Effector memory CD8-positive, alpha-beta T cell (primary cell): ENCODE data around the gene TPM1.

ENCODE experiments used
- ATAC-seq: fragments of 150-1000 bp; cut with Tn5 transposase; replicated peaks from 2 replicates; pipeline ENCODE4 v1.10.0; 2021; ENCODE audit warnings: mild to moderate bottlenecking, moderate library complexity
- DNase-seq, 3 experiments: peaks; one replicate each; pipeline ENCODE4 v3.0.0; 2021
- H3K27ac Mint-ChIP-seq, 2 donors: one replicate each; pipeline ENCODE4 v1.8.0; 2022; ENCODE audit warnings: mild to moderate bottlenecking in 2 of 2, mixed read lengths in 2 of 2, moderate library complexity in 2 of 2
- H3K27me3 Mint-ChIP-seq, 2 donors: one replicate each; pipeline ENCODE4 v1.8.0; 2022; ENCODE audit warnings: mixed read lengths in 2 of 2
- H3K36me3 Mint-ChIP-seq: one replicate; pipeline ENCODE4 v1.8.0; 2022; ENCODE audit warnings: mild to moderate bottlenecking, moderate library complexity, mixed read lengths; ENCODE audit not compliant: insufficient read depth
- H3K4me1 Mint-ChIP-seq, 2 donors: one replicate each; pipeline ENCODE4 v1.8.0; 2022; ENCODE audit warnings: low read depth in 2 of 2, mixed read lengths in 2 of 2
- H3K4me3 Mint-ChIP-seq, 2 donors: one replicate each; pipeline ENCODE4 v1.8.0; 2022; ENCODE audit warnings: mild to moderate bottlenecking in 2 of 2, mixed read lengths in 2 of 2, moderate library complexity in 2 of 2
- H3K9me3 Mint-ChIP-seq, 2 donors: one replicate each; pipeline ENCODE4 v1.8.0; 2022; ENCODE audit warnings: mixed read lengths in 2 of 2

Gene TPM1

DNA sequence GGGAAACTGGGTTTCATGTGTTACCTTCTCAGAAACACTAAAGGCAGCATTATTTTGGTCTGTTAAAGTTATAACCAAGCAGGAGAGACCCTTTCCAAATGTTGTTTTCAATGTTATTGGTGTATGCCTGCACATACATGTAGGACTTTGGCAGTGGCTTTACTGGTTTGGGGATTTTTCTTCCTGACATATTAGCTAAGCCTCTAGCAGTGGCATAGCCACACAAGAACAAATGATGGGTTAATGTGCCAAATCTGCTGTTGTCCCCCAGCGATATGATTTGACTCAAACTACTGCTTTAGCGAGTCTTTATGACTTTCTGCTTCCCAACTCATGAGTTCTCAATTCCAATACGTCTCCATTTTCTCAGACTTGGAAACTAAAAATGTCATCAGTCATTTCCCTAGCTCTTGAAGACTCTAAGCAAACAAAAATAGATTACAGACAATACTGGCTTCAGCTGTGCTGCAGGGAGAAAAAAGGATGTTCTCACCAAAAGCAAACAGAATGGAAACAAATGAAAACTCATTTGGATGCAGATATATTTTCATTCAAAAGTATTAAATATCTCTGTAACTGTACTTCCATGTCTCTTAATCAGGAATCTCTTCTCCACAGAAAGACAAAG is 29.6 kb downstream of the TPM1 start:
- Mint-ChIP-seq H3K9me3 (no peaks in the 10 kb centered on the region), H3K4me3 (no peak overlapping the region), H3K27ac (no peak overlapping the region), H3K27me3 (no peaks in the 10 kb centered on the region), H3K36me3 (peaks cover 7% of the 10 kb centered on the region), H3K4me1 (peaks cover 4 to 5% of the 10 kb centered on the region in 2 donors)
- DNase-seq (no peak), ATAC-seq (no peak)

DNA sequence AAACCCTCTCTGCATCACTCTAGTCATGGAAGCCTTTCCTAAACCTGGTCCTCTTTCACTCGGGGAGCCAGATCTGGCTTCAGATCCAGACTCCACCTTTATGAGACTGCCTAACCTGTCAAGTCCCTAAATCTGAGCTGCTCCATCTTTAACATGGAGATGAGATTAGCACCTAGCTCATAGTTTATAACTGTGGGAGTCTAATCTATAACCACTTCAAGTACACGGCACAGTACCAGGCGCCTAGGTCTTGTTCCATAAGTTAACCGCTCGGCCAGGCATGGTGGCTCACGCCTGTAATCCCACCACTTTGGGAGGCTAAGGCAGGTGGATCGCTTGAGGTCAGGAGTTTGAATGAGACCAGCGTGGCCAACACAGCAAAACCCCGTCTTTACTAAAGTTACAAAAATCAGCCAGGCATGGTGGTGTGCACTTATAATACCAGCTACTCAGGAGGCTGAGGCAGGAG is 30.3 kb downstream of the TPM1 start:
- Mint-ChIP-seq H3K9me3 (no peaks in the 10 kb centered on the region), H3K4me3 (no peak overlapping the region), H3K36me3 (peaks cover 7% of the 10 kb centered on the region), H3K4me1 (peaks cover 4 to 5% of the 10 kb centered on the region in 2 donors), H3K27ac (no peak overlapping the region), H3K27me3 (no peaks in the 10 kb centered on the region)
- DNase-seq (no peak), ATAC-seq (no peak)

GRCh38 chr15:63073497-63074172 is 31.1 kb downstream of the TPM1 start:
- Mint-ChIP-seq H3K27ac (no peak overlapping the region), H3K4me3 (no peak overlapping the region), H3K9me3 (no peaks in the 10 kb centered on the region), H3K27me3 (peaks cover 0 to under 1% of the 10 kb centered on the region in 2 donors), H3K4me1 (peaks cover 4 to 5% of the 10 kb centered on the region in 2 donors), H3K36me3 (peaks cover 5% of the 10 kb centered on the region)
- DNase-seq (no peak), ATAC-seq (no peak)

DNA sequence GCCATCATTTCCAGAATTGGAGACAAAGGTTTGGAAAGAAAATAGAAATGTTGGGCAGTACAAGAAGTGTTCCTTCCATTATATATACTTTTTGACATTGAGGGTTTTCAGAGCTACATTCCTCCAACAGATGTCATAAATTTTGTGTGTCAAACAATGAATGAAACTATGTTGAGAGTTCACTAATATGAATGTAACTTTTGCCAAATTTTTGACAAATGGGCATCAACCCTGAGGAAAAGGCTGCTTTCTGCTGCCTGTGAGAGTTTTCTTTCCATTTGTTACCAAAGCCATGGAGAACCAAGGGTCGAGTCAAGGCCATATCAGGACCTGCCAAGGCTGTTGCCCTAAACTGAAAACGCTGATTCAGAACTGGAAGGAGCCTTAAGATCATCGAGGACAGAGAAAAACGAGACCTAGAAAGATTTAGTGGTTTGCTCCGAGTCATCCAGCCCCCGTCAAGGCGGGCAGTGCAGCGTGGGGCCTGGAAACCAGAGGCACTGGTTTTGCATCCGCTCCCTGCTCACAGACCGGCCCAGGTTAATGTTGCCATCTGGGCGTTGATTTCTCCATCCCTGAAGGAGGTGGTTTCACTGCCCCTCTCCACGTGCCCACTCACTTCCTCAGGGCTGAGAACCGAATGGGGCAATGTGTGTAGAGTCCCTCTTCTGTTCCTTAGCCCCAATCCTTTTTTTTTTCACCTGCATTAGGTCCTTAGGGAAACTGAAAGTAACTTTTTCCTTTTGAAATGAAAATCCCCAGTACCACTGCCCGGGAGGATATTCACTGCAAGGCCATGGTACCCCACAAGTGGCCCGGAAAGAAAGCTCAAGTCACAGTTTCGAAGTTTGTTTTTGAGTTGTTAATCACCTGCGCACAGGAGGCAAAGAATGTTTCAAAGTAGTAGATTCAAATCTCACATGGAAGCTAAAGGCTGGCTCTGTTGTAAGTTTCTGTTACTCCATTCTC is 32.8 kb downstream of the TPM1 start:
- H3K36me3 Mint-ChIP-seq: peaks cover 5% of the 10 kb centered on the region
- no peaks in the 10 kb centered on the region for H3K9me3 Mint-ChIP-seq
- DNase-seq (no peak), ATAC-seq (no peak)
- H3K4me1 Mint-ChIP-seq: peaks cover 4 to 5% of the 10 kb centered on the region in 2 donors
- peak overlapping the region in 1 of 2 donors; percentile 35 for H3K27ac Mint-ChIP-seq
- H3K4me3 Mint-ChIP-seq: no peak overlapping the region
- peaks cover 10 to 17% of the 10 kb centered on the region in 2 donors for H3K27me3 Mint-ChIP-seq

- Mint-ChIP-seq H3K4me3 (no peak overlapping the region), H3K27ac (no peak overlapping the region), H3K36me3 (peaks cover 2% of the 10 kb centered on the region), H3K9me3 (no peaks in the 10 kb centered on the region), H3K27me3 (peaks cover 17 to 25% of the 10 kb centered on the region in 2 donors), H3K4me1 (peaks cover 4 to 5% of the 10 kb centered on the region in 2 donors)
- ATAC-seq: no peak
- no peak for DNase-seq
These were observed 33.6 kb downstream of the TPM1 start for GRCh38 chr15:63075984-63076713.

- Mint-ChIP-seq H3K27me3 (peaks cover 21 to 31% of the 10 kb centered on the region in 2 donors), H3K4me1 (peaks cover 4 to 5% of the 10 kb centered on the region in 2 donors), H3K27ac (no peak overlapping the region), H3K36me3 (peaks cover 2% of the 10 kb centered on the region), H3K4me3 (no peak overlapping the region), H3K9me3 (no peaks in the 10 kb centered on the region)
- DNase-seq: no peak
- ATAC-seq: no peak
These were observed 34.1 kb downstream of the TPM1 start for GRCh38 chr15:63076714-63077046.

GRCh38 chr15:63077952-63078351 is 35.4 kb downstream of the TPM1 start:
- no peak overlapping the region for H3K27ac Mint-ChIP-seq
- DNase-seq (no peak), ATAC-seq (no peak)
- H3K9me3 Mint-ChIP-seq: no peaks in the 10 kb centered on the region
- peaks cover 25 to 40% of the 10 kb centered on the region in 2 donors for H3K27me3 Mint-ChIP-seq
- no peak overlapping the region for H3K4me3 Mint-ChIP-seq
- peaks cover 4 to 5% of the 10 kb centered on the region in 2 donors for H3K4me1 Mint-ChIP-seq
- H3K36me3 Mint-ChIP-seq: no peaks in the 10 kb centered on the region

DNA sequence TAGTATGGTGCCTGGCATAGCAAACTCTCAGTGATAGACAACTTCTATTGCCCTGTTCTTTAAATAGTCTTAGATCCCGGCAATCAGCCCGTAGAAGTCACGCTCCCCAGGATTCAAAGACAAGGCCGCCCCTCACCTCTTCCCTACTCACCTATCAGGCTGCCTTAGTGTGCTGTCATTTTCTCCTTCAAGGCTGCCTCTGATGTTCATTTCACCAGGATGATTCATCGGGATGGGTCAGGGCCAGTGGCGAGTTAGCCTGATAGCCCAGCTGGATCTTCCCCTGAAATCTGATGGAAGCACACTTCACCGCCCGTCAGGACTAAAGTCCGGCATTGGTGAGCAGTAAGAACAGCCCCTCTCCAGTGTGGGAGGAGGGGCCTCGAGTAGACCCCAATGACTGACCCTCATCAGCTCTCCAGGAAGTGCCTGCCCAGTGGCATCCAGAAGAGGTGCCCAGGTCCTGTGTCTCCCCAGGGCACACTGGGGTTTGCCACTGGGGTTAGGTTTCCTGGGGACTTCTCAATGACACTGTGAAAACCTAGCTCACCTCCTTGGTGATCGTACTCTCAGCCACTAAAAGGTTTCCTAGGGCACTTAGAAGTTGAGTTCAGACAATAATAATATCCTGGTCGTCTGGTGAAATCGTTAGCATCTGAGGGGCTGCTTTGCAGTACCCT is 37.5 kb downstream of the TPM1 start:
- Mint-ChIP-seq H3K9me3 (no peaks in the 10 kb centered on the region), H3K27me3 (peaks cover 33 to 49% of the 10 kb centered on the region in 2 donors), H3K4me1 (peaks cover 4 to 5% of the 10 kb centered on the region in 2 donors), H3K36me3 (no peaks in the 10 kb centered on the region), H3K27ac (no peak overlapping the region), H3K4me3 (no peak overlapping the region)
- ATAC-seq: no peak
- no peak for DNase-seq

DNA sequence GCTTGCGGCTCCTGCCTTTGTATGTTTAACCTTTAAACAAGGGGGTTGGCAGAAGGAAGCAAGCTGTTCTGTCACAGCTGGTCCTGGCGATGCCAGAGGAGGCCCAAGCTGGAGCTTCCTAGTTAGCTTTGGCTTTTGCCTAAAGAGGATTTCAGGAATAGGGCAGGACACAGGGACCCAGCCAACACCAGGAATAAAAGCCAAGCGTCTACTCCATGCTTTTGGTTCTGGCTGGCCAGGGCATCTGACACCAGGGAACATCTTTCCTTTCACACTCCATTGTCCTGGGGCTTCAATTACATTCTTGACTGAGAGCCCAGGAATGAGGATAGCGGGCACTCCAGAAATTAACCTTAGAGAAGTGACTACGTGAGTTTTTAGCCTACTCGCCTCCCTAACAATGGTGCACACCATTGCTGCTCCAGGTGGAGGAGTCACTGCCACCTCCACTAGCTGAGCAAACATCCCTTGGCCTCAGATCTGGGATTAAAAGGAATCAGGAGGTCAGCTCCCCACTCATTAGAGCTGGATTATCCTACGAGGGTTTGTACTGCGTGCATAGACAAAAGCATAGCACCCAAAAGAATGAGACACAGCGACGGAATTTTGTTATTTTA is 38.2 kb downstream of the TPM1 start:
- ATAC-seq (no peak), DNase-seq (no peak)
- Mint-ChIP-seq H3K9me3 (no peaks in the 10 kb centered on the region), H3K4me3 (no peak overlapping the region), H3K36me3 (no peaks in the 10 kb centered on the region), H3K4me1 (peaks cover 3 to 4% of the 10 kb centered on the region in 2 donors), H3K27ac (no peak overlapping the region), H3K27me3 (peaks cover 33 to 49% of the 10 kb centered on the region in 2 donors)

GRCh38 chr15:63082366-63082765 is 39.8 kb downstream of the TPM1 start:
- ATAC-seq (no peak), DNase-seq (no peak)
- no peaks in the 10 kb centered on the region for H3K36me3 Mint-ChIP-seq
- no peak overlapping the region for H3K4me3 Mint-ChIP-seq
- no peak overlapping the region for H3K27ac Mint-ChIP-seq
- H3K4me1 Mint-ChIP-seq: no peaks in the 10 kb centered on the region
- H3K27me3 Mint-ChIP-seq: peaks cover 33 to 49% of the 10 kb centered on the region in 2 donors
- H3K9me3 Mint-ChIP-seq: no peaks in the 10 kb centered on the region

DNA sequence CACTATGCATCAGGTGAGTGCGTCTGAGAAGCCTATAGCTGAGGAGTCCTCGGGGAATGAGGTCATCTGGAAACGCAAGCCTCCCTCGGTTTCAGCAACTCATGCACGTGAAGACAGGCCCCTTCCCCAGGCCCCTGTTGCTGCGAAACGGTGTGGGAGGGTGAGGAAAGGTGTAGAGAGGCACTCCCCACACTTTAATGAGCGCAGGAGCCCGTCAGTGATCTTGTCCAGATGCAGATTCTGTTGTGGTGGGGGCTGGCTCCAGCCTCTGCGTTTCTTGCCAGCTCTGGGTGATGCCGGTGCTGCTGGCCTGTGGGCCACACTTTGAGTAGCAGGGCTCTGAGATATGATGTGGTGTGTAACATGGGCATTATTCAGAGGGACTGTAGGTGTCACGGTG is 40.5 kb downstream of the TPM1 start:
- DNase-seq: no peak
- no peak overlapping the region for H3K27ac Mint-ChIP-seq
- H3K36me3 Mint-ChIP-seq: no peaks in the 10 kb centered on the region
- H3K4me1 Mint-ChIP-seq: no peaks in the 10 kb centered on the region
- peaks cover 33 to 49% of the 10 kb centered on the region in 2 donors for H3K27me3 Mint-ChIP-seq
- ATAC-seq: no peak
- H3K9me3 Mint-ChIP-seq: no peaks in the 10 kb centered on the region
- H3K4me3 Mint-ChIP-seq: no peak overlapping the region

GRCh38 chr15:63083541-63083940 is 41.0 kb downstream of the TPM1 start:
- no peak for DNase-seq
- no peak for ATAC-seq
- H3K27me3 Mint-ChIP-seq: peaks cover 33 to 49% of the 10 kb centered on the region in 2 donors
- H3K9me3 Mint-ChIP-seq: no peaks in the 10 kb centered on the region
- H3K27ac Mint-ChIP-seq: no peak overlapping the region
- H3K4me1 Mint-ChIP-seq: no peaks in the 10 kb centered on the region
- H3K36me3 Mint-ChIP-seq: no peaks in the 10 kb centered on the region
- H3K4me3 Mint-ChIP-seq: no peak overlapping the region
